Activated CD8-positive, alpha-beta T cell treated with anti-CD3 and anti-CD28 coated beads, Interleukin-2, amount 10 ng/mL, durations not matched to agents 7 days and 5 days (primary cell): ENCODE measurements around the gene OGFOD2. TPM values are rescaled to one million over a fixed set of nuclear protein-coding genes. Genes with fewer than 3 reads are reported as not detected.

ENCODE experiments used
- ATAC-seq: fragments of 150-1000 bp; cut with Tn5 transposase; one replicate; pipeline ENCODE4 v1.10.0; 2021; ENCODE audit warnings: moderate library complexity
- CTCF ChIA-PET: fragments of 350-600 bp; sonication (Branson Sonifier 250); formaldehyde crosslinking; loops from one replicate; lab custom pipeline; 2021; ENCODE audit warnings: antibody characterized with exemption; lab: Charles Lee
- POLR2A ChIA-PET: fragments of 350-600 bp; sonication (Branson Sonifier 250); formaldehyde crosslinking; loops from one replicate; lab custom pipeline; 2021; ENCODE audit warnings: antibody characterized with exemption; lab: Charles Lee
- DNase-seq: peaks from one replicate; pipeline ENCODE4 v3.0.0-alpha.2; 2020
- H3K27ac Mint-ChIP-seq: one replicate; pipeline ENCODE4 v1.8.0; 2021; ENCODE audit warnings: mild to moderate bottlenecking, mixed read lengths
- H3K27me3 Mint-ChIP-seq: one replicate; pipeline ENCODE4 v1.8.0; 2021; ENCODE audit warnings: low read depth, mixed read lengths
- H3K36me3 Mint-ChIP-seq: one replicate; pipeline ENCODE4 v1.8.0; 2021; ENCODE audit warnings: low read depth, mixed read lengths
- H3K4me1 Mint-ChIP-seq: one replicate; pipeline ENCODE4 v1.8.0; 2021; ENCODE audit warnings: low read depth, mixed read lengths
- H3K4me3 Mint-ChIP-seq: one replicate; pipeline ENCODE4 v1.8.0; 2021; ENCODE audit warnings: mild to moderate bottlenecking, mixed read lengths
- H3K9me3 Mint-ChIP-seq: one replicate; pipeline ENCODE4 v1.8.0; 2022; ENCODE audit warnings: mixed read lengths; ENCODE audit not compliant: insufficient read depth
- total RNA-seq, 2 experiments: library from RNA; stranded (reverse); gene quantifications; one replicate each; pipeline ENCODE4 v1.2.3, GENCODE V29; 2021

Gene OGFOD2
- total RNA-seq, 2 experiments from 2014 or later = 24.1 to 27.0 TPM

DNA sequence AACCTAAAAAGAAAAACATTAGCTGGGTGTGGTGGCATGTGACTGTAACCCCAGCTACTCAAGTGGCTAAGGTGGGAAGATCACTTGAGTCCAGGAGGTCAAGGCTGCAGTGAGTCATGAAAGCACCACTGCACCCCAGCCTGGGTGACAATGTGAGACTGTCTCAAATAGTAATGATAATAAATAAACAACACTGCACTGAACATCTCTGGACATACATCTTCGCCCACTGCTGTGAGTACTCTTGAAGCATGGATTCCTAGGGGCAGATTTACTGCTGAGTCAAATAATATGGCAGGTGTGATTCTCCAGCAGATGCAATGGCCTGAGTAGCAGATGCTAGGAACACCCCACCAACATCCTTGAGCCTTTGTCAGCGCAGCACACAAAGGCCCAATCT, 32.4 kb upstream of the OGFOD2 start:
- CTCF ChIA-PET = no interaction called here

DNA sequence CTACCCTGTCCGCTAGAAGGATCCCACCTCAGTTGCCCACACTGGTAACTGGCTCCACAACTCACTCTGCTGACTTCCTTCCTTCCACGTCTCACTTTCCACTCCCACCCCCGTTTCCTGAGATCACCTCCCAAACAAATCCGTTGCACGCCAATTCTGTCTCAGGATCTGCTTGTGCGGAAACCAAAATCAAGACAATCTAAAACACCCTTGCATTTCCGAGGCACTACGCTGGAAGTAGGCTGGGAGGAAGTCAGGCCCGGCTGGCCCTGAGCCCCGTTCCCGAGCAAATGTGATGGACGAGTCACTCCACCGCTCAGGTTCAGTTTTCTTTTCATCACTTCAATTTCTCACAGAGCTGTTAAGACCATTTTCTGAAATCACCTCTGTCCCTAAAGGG, 31.8 kb upstream of the OGFOD2 start:
- Mint-ChIP-seq H3K36me3 (no peaks in the 10 kb centered on the region), H3K27me3 (no peaks in the 10 kb centered on the region), H3K27ac (no peak overlapping the region), H3K4me1 (peaks cover 41% of the 10 kb centered on the region), H3K4me3 (no peak overlapping the region), H3K9me3 (no peaks in the 10 kb centered on the region)
- ATAC-seq = no peak
- ChIA-PET POLR2A (no interaction called here), CTCF (no interaction called here)
- DNase-seq = no peak

More for the DNA sequence above, 32.4 kb upstream of the OGFOD2 start:
- POLR2A ChIA-PET = no interaction called here
- no peak for ATAC-seq
- no peaks in the 10 kb centered on the region for H3K9me3 Mint-ChIP-seq
- DNase-seq = no peak
- H3K4me3 Mint-ChIP-seq = no peak overlapping the region
- H3K4me1 Mint-ChIP-seq = peaks cover 37% of the 10 kb centered on the region
- no peaks in the 10 kb centered on the region for H3K36me3 Mint-ChIP-seq
- H3K27me3 Mint-ChIP-seq = no peaks in the 10 kb centered on the region
- H3K27ac Mint-ChIP-seq = no peak overlapping the region

DNA sequence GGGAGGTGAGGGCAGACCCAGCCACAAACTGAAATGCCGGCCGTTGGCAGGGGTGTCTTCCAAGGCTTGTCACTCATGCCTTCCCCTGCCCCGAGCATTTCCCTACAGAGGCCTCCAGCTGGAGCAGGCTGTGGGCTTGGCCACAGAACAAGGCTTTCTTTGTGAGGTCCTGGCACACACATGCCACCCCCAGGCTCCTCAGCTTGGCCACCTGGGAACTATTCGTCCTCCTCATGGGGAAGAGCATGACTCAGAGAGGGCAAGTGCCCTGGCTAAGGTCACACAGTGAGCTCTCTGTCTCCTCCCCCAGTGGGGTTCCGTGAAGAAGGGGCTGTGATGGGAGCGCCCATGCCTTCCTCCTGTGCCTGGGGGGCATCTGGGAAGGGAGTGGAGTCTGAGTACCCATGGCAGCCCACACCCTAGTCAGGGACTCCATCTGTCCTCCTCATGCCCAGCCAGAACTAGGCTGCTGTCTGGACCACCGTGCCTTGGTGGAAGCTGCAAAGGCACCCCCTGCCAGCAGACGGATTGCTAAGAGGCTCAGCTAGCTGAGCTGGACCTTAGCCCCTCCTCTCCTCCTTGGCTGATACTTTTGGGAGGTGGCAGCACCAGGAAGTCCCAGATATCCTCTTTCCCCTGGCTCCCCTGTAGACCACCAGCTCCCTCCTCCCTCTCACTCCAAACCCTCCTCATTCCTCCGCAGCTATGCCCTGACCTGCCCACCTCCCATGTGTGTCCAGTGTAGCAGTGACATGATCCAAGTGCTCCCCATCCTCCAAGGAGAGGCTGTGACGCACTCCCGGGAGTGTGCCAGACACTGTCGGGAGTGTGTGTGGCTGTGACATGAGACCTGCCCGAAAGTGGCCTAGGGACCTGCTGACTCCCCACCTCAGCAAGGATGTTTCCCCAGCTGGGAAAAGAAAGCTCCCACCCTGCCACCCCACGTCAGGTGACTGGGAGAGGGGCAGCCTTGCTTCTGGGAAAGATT, 30.1 kb upstream of the OGFOD2 start:
- Mint-ChIP-seq H3K9me3 (no peaks in the 10 kb centered on the region), H3K36me3 (no peaks in the 10 kb centered on the region), H3K4me3 (no peak overlapping the region), H3K27ac (peak overlapping the region; percentile 46), H3K4me1 (peaks cover 43% of the 10 kb centered on the region), H3K27me3 (no peaks in the 10 kb centered on the region)
- POLR2A ChIA-PET = interaction anchor here (0.8 kb wide), 1 partner anchor 77 kb away, joined by 3 read pairs; no protein-coding TSS in a partner anchor
- no peak for ATAC-seq
- DNase-seq = no peak
- CTCF ChIA-PET = interaction anchor here (0.6 to 15.1 kb wide), 3 partner anchors 63 to 149 kb away, joined by 3 to 204 read pairs (median 30); no protein-coding TSS in a partner anchor

DNA sequence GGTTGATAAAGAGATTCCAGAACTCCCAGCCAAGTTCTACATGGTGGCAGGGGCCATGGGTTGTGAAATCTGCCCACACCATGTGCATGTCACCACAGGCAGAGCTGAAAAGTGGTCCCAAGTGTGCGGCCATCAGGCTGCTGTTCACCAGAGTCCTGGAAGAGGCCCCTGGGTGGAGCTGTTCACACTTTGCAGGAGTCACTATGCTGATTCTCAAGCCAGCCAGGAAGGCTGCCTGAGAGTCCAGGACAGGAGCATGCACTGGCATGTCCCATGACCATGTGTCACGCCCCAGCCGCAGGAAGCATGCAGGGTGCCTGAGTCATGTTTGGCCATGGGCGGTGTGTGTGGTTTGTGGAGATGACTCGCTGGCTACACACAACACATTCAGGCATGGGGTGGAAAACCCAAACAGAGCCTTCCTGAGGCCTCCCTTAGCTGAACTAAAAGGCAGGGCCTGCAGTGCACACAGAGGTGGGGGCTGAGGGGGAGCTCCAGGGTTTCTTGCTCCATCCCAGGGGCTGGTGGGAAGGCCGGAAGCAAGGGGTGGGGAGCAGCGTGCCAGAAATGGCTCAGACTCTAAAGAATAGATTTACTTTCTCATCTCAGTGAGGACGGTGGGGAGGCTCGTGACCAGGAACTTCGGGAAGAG, 28.2 kb upstream of the OGFOD2 start:
- ChIA-PET POLR2A (interaction anchor here (0.6 to 1.3 kb wide), 3 partner anchors 51 to 175 kb away, joined by 3 to 4 read pairs (median 4); partner anchors contain the start of gene VPS37B), CTCF (interaction anchor here (1.0 to 15.1 kb wide), 9 partner anchors 38 to 153 kb away, joined by 3 to 204 read pairs (median 6); no protein-coding TSS in a partner anchor)
- DNase-seq (peak; percentile 85), ATAC-seq (peak; percentile 90)
- Mint-ChIP-seq H3K9me3 (no peaks in the 10 kb centered on the region), H3K27ac (peak overlapping the region; percentile 71), H3K4me3 (peak overlapping the region; percentile 31), H3K27me3 (no peaks in the 10 kb centered on the region), H3K36me3 (no peaks in the 10 kb centered on the region), H3K4me1 (peaks cover 43% of the 10 kb centered on the region)

DNA sequence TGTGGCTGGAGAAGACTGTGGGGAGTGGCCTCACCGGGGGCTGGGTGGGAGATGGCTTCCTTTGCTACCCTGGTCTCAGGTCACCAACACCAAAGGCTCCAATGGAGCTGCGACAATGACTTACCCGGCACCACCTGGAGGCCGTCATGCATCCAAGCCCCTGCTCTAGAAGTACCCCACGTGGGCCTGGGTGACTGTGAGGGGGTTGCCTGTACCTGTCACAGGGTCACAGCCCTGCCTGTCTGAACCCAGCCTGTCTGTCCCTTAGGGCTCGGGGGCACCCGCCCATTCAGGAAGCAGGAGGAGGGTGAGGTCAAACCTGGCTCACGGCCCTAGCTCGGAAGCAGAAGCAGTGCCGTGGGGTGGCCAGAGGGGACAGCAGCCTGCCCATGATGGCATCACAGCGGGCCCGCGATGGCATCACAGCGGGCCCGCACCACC, 27.7 kb upstream of the OGFOD2 start:
- ATAC-seq (no peak), DNase-seq (no peak)
- peak overlapping the region; percentile 31 for H3K4me3 Mint-ChIP-seq

DNA sequence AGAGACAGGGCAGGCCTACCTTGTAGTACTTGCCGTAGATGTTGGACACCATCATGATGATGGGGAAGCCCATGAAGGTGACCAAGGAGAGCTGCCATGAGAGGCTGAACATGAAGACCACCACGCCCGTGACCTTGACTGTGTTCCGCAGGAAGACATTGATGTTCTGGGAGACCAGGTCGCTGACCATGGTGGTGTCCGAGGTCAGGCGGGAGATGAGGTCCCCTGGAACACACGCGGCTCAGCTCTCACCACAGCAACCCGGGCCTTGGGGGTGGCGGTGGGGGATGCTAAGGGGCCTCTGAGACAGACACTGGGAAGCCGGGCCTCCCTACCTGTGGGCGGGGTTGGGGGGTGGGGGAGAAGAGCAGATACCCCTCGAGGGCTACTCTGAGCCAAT, 26.4 kb upstream of the OGFOD2 start:
- ATAC-seq = no peak
- H3K36me3 Mint-ChIP-seq = no peaks in the 10 kb centered on the region
- DNase-seq = no peak
- no peaks in the 10 kb centered on the region for H3K9me3 Mint-ChIP-seq
- CTCF ChIA-PET = interaction anchor here (1.3 to 15.1 kb wide), 5 partner anchors 54 to 158 kb away, joined by 5 to 204 read pairs (median 5); no protein-coding TSS in a partner anchor
- peaks cover 34% of the 10 kb centered on the region for H3K4me1 Mint-ChIP-seq
- no peak overlapping the region for H3K4me3 Mint-ChIP-seq
- H3K27me3 Mint-ChIP-seq = no peaks in the 10 kb centered on the region
- POLR2A ChIA-PET = no interaction called here
- H3K27ac Mint-ChIP-seq = peak overlapping the region; percentile 30

More for the DNA sequence above, 27.7 kb upstream of the OGFOD2 start:
- Mint-ChIP-seq H3K27me3 (no peaks in the 10 kb centered on the region), H3K9me3 (no peaks in the 10 kb centered on the region), H3K36me3 (no peaks in the 10 kb centered on the region), H3K27ac (peak overlapping the region; percentile 71), H3K4me1 (peaks cover 46% of the 10 kb centered on the region)
- ChIA-PET POLR2A (interaction anchor here (0.6 to 1.3 kb wide), 3 partner anchors 52 to 176 kb away, joined by 3 to 4 read pairs (median 4); partner anchors contain the start of gene VPS37B), CTCF (interaction anchor here (1.0 to 15.1 kb wide), 9 partner anchors 38 to 154 kb away, joined by 3 to 204 read pairs (median 6); no protein-coding TSS in a partner anchor)

DNA sequence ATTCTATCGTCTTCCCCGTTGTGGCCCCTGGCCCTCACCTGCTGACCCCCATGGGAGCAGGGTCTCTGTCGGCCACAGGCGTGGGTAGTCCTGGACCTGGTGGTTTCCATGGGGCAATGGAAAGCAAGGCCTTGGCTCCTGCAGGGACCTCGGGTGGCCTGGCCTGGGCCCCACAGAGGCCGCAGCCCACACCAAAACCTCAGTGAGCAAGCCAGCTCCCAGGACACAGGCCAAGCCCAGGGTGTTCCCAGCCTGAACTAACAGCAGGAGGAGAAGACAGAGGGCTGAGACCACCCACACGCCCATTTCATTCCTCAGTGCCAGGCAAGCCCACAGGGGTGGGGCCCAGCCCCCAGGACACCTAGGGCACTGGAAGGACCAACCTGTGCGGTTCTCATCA, 25.6 kb upstream of the OGFOD2 start:
- Mint-ChIP-seq H3K4me1 (peaks cover 33% of the 10 kb centered on the region), H3K27ac (no peak overlapping the region), H3K9me3 (no peaks in the 10 kb centered on the region)

DNA sequence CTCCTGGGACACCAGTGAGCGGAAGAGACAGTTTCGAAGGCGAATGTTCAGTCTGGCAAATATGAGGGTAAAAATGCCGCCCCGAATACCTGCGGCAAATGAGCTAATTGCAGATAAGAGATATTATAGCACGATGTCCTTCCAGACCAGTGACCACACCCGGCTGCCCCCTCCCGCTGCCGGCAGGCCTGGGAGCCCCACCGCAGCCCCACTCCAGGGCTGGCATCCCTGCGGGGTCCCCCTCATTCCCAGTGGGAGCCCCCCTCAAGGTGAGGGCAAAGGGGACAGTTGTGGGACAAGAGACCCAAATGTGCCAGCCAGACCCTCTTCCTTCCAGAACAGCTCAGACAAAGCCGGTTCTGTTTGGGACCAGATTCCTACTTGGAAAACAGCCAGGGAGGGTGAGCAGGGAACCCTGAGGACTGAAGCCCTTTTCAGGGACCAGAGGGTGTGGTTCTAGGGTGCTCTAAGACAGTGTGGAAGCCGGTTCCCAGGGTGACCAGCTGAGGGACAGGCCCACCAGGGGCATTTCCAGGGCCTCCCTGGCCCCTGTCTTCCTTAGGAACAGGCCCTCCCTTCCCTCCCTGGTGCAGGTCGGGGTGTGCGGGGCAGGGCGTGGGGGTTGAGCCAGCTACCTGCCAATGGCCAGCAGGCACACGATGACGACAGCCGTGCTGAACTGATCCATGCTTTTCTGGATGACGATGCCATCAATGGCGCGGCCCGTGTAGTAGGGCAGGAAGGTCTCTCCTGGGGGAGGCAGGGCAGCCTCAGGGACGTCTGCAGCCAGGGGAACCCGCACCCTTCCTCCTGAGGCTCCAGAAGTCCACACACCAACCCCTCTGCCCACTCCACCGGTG, 25.0 kb upstream of the OGFOD2 start:
- ATAC-seq (no peak), DNase-seq (no peak)
- Mint-ChIP-seq H3K27me3 (no peaks in the 10 kb centered on the region), H3K27ac (no peak overlapping the region), H3K36me3 (no peaks in the 10 kb centered on the region), H3K4me3 (no peak overlapping the region), H3K4me1 (peaks cover 30% of the 10 kb centered on the region), H3K9me3 (no peaks in the 10 kb centered on the region)
- POLR2A ChIA-PET = no interaction called here
- CTCF ChIA-PET = interaction anchor here (1.3 to 15.1 kb wide), 5 partner anchors 69 to 288 kb away, joined by 4 to 204 read pairs (median 5); no protein-coding TSS in a partner anchor

More for the DNA sequence above, 25.6 kb upstream of the OGFOD2 start:
- CTCF ChIA-PET = interaction anchor here (1.3 to 15.1 kb wide), 4 partner anchors 68 to 159 kb away, joined by 5 to 204 read pairs (median 18); no protein-coding TSS in a partner anchor
- ATAC-seq (no peak), DNase-seq (no peak)
- POLR2A ChIA-PET = no interaction called here
- no peak overlapping the region for H3K4me3 Mint-ChIP-seq
- H3K27me3 Mint-ChIP-seq = no peaks in the 10 kb centered on the region
- H3K36me3 Mint-ChIP-seq = no peaks in the 10 kb centered on the region

DNA sequence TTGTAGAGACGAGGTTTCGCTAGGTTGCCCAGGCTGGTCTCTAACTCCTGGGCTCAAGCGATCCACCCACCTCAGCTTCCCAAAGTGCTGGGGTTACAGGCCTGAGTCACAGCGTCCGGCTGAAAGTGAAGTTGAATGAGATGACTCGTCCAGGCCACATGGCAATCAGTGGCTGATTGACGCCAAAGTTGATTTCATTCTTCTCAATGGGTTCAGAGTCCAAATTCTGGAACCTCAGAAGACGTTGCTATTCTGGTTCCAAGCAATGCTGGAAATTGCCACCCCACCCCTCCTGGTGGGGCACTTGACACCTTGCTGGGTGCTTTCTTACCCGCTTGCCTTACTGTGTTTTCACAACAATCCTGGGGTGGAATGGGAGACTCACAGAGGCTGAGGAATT, 23.6 kb upstream of the OGFOD2 start:
- CTCF ChIA-PET = interaction anchor here (1.2 to 15.1 kb wide), 5 partner anchors 71 to 287 kb away, joined by 4 to 204 read pairs (median 12); no protein-coding TSS in a partner anchor

DNA sequence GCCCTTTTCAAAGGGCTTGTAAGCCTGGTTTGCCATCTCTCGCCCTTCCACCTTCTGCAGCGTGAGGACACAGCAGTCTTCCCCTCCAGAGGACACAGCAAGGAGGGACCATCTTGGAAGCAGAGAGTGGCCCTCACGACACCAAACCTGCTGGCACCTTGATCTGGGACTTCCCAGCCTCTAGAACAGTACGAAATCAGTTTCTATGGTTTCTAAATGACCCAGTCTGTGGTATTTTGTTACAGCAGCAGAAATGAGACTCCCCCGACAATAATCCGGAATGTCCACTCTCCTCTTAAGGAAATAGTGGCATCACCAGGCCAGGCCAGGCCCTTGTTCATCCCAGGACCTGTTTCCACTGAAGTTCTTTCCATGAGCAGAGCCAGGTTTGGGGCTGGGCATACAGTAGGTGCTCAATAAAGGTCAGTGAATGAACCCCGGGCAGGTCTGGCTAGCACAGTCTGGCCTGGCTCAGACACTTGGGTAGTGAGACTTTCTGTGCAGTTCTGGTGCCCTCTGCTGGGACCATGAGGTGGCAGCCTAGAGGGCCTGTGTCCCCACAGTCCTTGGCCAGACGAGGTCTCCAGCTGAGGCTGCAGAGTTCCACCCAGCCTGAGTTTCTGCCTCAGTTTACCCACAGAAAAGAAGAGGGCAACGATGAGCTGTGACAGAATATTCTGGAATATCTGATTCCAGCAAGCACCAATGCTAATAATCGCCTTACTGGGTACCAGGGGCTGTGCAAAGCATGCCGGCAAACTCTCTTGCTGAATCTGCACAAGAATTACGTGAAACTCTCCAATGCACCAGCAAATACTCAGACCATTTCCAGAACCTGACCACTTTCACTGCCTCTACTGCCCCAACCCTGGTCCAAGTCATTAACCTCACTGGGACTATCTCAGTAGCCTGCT, 22.8 kb upstream of the OGFOD2 start:
- H3K36me3 Mint-ChIP-seq = no peaks in the 10 kb centered on the region
- CTCF ChIA-PET = interaction anchor here (0.6 to 15.1 kb wide), 15 partner anchors 28 to 777 kb away, joined by 3 to 204 read pairs (median 4); no protein-coding TSS in a partner anchor
- POLR2A ChIA-PET = no interaction called here

More for the DNA sequence above, 23.6 kb upstream of the OGFOD2 start:
- ATAC-seq (no peak), DNase-seq (no peak)
- Mint-ChIP-seq H3K4me3 (no peak overlapping the region), H3K27ac (no peak overlapping the region), H3K4me1 (peaks cover 22% of the 10 kb centered on the region), H3K27me3 (no peaks in the 10 kb centered on the region), H3K9me3 (no peaks in the 10 kb centered on the region), H3K36me3 (no peaks in the 10 kb centered on the region)
- POLR2A ChIA-PET = no interaction called here

More for the DNA sequence above, 22.8 kb upstream of the OGFOD2 start:
- no peaks in the 10 kb centered on the region for H3K9me3 Mint-ChIP-seq
- no peaks in the 10 kb centered on the region for H3K27me3 Mint-ChIP-seq
- no peak overlapping the region for H3K4me3 Mint-ChIP-seq
- DNase-seq (peak; percentile 83), ATAC-seq (peak; percentile 98)
- peaks cover 14% of the 10 kb centered on the region for H3K4me1 Mint-ChIP-seq
- no peak overlapping the region for H3K27ac Mint-ChIP-seq
